ENCODE measurements around the gene SLC38A9. TPM values are rescaled to one million over a fixed set of nuclear protein-coding genes. Genes with fewer than 3 reads are reported as not detected.

SLC38A9 gene
- total RNA-seq, 2 donors from 2014 or later: 4.8 to 9.1 TPM

- peak overlapping the region; percentile 32 to 63 for H3K27ac ChIP-seq
Observed at GRCh38 chr5:55584398-55585205, 127.5 kb downstream of the SLC38A9 start.

DNA sequence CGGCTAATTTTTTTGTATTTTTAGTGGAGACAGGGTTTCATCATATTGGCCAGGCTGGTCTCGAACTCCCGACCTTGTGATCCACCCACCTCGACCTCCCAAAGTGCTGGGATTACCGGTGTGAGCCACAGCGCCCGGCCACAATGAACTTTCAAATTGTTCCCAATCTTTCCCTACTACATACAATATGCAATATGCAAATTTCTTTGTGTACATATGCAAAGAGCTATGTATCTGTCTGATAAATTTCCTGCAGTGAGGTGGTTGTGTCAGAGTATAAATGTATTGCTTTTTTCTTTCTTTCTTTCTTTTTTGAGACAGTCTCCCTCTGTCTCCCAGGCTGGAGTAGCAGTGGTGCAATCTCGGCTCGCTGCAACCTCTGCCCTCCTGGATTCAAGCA is 128.5 kb downstream of the SLC38A9 start:
- no peak overlapping the region for H3K4me3 ChIP-seq
- H3K27me3 ChIP-seq: no peaks in the 10 kb centered on the region
- H3K4me1 ChIP-seq: peaks cover 0 to 41% of the 10 kb centered on the region in 2 donors
- peak; percentile 28 for DNase-seq (ENCODE audit: low spot score)
- no peaks in the 10 kb centered on the region for H3K36me3 ChIP-seq
- peak overlapping the region in 1 of 2 donors; percentile 63 for H3K27ac ChIP-seq
- no peaks in the 10 kb centered on the region for H3K9me3 ChIP-seq
- no peak for TF ChIP-seq CTCF (IDR thresholded peaks at IDR 0.05)

More at GRCh38 chr5:55584398-55585205, 127.5 kb downstream of the SLC38A9 start:
- Histone ChIP-seq H3K36me3 (no peaks in the 10 kb centered on the region), H3K4me1 (peaks cover 0 to 30% of the 10 kb centered on the region in 2 donors), H3K27me3 (no peaks in the 10 kb centered on the region), H3K4me3 (no peak overlapping the region), H3K9me3 (no peaks in the 10 kb centered on the region)
- TF ChIP-seq CTCF (IDR thresholded peaks at IDR 0.05): no peak
- DNase-seq (ENCODE audit: low spot score): no peak

DNA sequence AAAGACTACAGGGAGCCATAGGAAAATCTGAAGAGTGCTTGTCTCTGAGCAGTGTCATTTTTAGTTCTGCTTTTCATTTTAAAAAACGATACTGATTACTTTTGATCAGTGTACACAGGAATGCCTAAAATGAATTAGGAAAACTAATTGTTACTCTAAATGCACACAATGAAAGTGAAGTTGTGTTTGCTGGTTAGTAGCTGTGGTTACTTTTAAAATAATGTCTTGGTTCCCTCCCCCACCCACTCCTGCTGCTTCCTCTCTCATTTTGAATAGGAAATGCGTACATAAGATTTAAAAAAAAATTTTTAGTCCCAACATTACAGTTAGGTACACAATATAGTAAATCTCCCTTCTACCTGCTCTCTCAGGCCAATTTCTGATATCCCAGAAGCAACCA is 129.9 kb downstream of the SLC38A9 start:
- no peak for TF ChIP-seq CTCF (IDR thresholded peaks at IDR 0.05)
- DNase-seq (ENCODE audit: low spot score): no peak
- peak overlapping the region in 1 of 2 donors; percentile 30 for H3K27ac ChIP-seq

GRCh38 chr5:55580042-55580441 is 132.1 kb downstream of the SLC38A9 start:
- no peak for TF ChIP-seq CTCF (IDR thresholded peaks at IDR 0.05)
- Histone ChIP-seq H3K4me1 (peaks cover 0 to 69% of the 10 kb centered on the region in 2 donors), H3K36me3 (no peaks in the 10 kb centered on the region), H3K27me3 (no peaks in the 10 kb centered on the region), H3K27ac (peak overlapping the region; percentile 71 to 89), H3K4me3 (no peak overlapping the region), H3K9me3 (no peaks in the 10 kb centered on the region)
- DNase-seq (ENCODE audit: low spot score): no peak

More for the DNA sequence above, 129.9 kb downstream of the SLC38A9 start:
- H3K27me3 ChIP-seq: no peaks in the 10 kb centered on the region
- H3K9me3 ChIP-seq: no peaks in the 10 kb centered on the region
- H3K4me3 ChIP-seq: no peak overlapping the region
- no peaks in the 10 kb centered on the region for H3K36me3 ChIP-seq
- peaks cover 0 to 54% of the 10 kb centered on the region in 2 donors for H3K4me1 ChIP-seq

GRCh38 chr5:55578771-55579170 is 133.4 kb downstream of the SLC38A9 start:
- no peak for TF ChIP-seq CTCF (IDR thresholded peaks at IDR 0.05)
- peaks cover 0 to 57% of the 10 kb centered on the region in 2 donors for H3K4me1 ChIP-seq
- no peaks in the 10 kb centered on the region for H3K9me3 ChIP-seq
- no peaks in the 10 kb centered on the region for H3K36me3 ChIP-seq
- H3K4me3 ChIP-seq: no peak overlapping the region
- H3K27ac ChIP-seq: peak overlapping the region; percentile 71 to 89
- H3K27me3 ChIP-seq: no peaks in the 10 kb centered on the region
- no peak for DNase-seq (ENCODE audit: low spot score)

Data from right atrium auricular region (tissue), 2 donors.